ENCODE results near the gene MYPN.

MYPN gene

DNA sequence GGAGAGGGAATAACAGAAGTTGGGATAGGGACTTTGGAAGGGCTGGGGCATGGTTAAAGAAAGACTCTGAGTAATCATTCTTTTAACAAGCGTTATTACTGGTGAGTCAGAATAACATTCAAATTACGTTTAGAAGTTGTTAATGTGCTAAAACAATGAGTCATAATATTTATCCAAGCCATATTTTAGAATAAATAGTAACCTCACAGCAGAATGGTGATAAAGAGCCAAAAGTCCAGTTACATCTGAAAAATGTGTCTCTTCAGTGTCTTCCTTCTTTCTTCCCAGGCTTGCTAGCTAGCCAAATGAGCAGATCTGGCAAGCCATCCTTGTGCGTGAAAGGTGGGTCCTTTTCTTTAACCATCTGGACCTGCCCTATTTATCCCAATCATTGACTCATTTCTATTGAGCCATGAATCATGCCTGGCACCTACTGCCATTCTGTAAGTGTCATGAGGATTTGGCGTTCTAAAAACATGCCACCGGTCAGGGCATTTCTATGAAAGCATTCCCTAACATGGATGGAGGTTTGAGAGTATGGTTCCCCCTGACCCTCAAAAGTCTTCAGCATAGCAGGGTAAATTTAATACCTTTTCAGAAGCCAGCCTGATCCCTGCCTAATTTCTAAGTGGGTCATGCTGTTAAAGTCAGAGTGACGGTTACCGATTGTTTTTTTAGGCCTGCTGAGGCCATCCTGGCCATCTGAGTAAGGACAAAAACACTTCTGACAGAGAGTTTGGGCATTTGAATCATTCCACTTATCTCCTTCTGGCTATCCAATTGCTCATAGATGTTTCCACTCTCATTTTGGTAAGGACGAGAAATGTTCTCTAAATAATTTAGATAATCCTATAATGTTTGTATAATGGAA, 26.9 kb downstream of the MYPN start:
- no peak overlapping the region for H3K4me3 ChIP-seq (ENCODE audit: low read depth, low read length)
- TF ChIP-seq MYC (IDR thresholded peaks at IDR 0.05; ENCODE audit: low read depth, low read length) (no peak), POLR2A (IDR thresholded peaks at IDR 0.05; ENCODE audit: extremely low read depth, insufficient read length) (no peak)
- TF ChIP-seq, protein P1, sequence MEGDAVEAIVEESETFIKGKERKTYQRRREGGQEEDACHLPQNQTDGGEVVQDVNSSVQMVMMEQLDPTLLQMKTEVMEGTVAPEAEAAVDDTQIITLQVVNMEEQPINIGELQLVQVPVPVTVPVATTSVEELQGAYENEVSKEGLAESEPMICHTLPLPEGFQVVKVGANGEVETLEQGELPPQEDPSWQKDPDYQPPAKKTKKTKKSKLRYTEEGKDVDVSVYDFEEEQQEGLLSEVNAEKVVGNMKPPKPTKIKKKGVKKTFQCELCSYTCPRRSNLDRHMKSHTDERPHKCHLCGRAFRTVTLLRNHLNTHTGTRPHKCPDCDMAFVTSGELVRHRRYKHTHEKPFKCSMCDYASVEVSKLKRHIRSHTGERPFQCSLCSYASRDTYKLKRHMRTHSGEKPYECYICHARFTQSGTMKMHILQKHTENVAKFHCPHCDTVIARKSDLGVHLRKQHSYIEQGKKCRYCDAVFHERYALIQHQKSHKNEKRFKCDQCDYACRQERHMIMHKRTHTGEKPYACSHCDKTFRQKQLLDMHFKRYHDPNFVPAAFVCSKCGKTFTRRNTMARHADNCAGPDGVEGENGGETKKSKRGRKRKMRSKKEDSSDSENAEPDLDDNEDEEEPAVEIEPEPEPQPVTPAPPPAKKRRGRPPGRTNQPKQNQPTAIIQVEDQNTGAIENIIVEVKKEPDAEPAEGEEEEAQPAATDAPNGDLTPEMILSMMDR (IDR thresholded peaks at IDR 0.05; ENCODE audit: low read depth, low read length), result no peak
- TF ChIP-seq, protein P2, sequence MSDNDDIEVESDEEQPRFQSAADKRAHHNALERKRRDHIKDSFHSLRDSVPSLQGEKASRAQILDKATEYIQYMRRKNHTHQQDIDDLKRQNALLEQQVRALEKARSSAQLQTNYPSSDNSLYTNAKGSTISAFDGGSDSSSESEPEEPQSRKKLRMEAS (IDR thresholded peaks at IDR 0.05; ENCODE audit: low read depth, low read length), result no peak
- no peak for DNase-seq (ENCODE audit: low read depth)

DNA sequence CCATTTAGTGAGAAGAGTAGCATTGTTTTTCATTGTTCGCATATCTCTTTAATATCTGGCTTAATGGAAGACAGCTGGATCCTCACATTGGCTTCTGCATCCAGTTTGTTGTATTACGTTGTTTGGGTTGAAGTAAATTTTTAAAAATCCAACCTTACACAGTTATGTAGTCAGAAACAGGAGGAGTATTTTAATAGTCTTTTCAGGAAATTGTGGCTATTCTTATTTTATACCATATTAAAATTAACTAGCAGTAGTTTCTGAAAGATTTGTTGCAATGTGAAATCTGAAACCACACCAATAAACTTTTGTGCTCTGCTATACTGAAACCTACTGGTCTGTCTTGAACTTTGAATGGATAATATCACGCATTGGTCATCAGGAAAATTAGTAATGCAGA, 27.9 kb downstream of the MYPN start:
- DNase-seq (ENCODE audit: low read depth), result no peak

DNA sequence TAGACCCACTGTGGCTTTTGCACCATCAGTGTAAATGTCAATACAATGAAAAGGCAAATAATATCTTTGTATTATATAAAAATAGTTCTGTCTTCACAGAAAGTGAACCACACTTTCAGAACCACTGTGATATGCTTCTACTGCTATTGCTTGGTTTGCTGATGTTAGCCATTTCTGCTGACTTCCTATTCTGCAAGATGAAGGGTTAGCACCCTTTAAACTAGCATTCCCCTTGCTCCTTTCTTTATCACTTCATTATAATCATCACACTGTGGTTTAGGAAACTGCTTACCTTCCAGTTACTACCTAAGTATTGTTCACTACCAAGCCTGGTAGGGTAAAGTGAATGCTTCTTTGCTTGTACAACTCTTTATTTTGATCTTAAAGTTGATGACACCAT, 29.2 kb downstream of the MYPN start:
- no peak for DNase-seq (ENCODE audit: low read depth)
- no peak overlapping the region for H3K4me3 ChIP-seq (ENCODE audit: low read depth, low read length)
- TF ChIP-seq, protein P2 (IDR thresholded peaks at IDR 0.05; ENCODE audit: low read depth, low read length), result no peak
- TF ChIP-seq, protein P1 (IDR thresholded peaks at IDR 0.05; ENCODE audit: low read depth, low read length), result no peak
- no peak for TF ChIP-seq POLR2A (IDR thresholded peaks at IDR 0.05; ENCODE audit: extremely low read depth, insufficient read length)

More for the DNA sequence above, 27.9 kb downstream of the MYPN start:
- H3K4me3 ChIP-seq (ENCODE audit: low read depth, low read length), result no peak overlapping the region
- no peak for TF ChIP-seq MYC (IDR thresholded peaks at IDR 0.05; ENCODE audit: low read depth, low read length)
- TF ChIP-seq, protein P2 (IDR thresholded peaks at IDR 0.05; ENCODE audit: low read depth, low read length), result no peak
- TF ChIP-seq, protein P1 (IDR thresholded peaks at IDR 0.05; ENCODE audit: low read depth, low read length), result no peak
- no peak for TF ChIP-seq POLR2A (IDR thresholded peaks at IDR 0.05; ENCODE audit: extremely low read depth, insufficient read length)

DNA sequence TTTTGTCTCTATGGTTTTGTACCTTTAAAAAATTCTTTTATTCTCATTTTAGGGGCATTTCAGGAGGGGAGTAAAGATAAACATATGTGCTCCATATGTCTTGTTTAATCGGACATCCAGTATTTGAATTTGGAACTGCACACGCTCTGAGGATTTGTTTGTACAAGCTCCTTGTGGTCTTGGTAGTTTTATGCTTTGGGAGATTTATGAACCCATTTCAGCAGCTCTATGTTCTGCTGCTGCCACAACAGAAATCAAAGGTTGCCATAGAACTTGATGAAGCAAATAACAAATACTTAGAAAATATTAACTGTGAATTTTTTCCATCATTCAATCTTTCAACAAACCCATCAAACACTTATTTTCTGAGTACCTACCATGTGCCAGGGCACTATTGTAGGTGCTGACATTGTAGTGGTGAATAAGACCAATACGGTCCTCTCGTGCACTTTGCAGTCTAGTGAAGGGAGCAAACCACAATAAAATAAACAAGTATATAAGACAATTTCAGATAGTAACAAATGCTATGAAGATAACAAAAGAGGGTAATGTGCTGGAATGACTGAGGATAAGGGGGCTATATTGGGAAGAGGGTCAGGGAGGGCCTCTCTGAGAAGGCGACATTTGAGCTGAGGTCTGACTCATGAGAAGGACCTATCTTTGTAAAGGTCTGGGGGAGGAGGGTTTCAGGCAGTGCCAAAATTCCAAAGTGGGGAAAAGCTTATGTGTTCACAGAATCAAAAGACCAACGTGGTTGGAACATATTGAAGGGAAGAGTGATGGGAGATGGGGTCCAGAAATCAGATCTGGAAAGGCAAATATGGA, 30.4 kb downstream of the MYPN start:
- TF ChIP-seq MYC (IDR thresholded peaks at IDR 0.05; ENCODE audit: low read depth, low read length) (no peak), POLR2A (IDR thresholded peaks at IDR 0.05; ENCODE audit: extremely low read depth, insufficient read length) (no peak)
- H3K4me3 ChIP-seq (ENCODE audit: low read depth, low read length), result no peak overlapping the region
- DNase-seq (ENCODE audit: low read depth), result no peak

DNA sequence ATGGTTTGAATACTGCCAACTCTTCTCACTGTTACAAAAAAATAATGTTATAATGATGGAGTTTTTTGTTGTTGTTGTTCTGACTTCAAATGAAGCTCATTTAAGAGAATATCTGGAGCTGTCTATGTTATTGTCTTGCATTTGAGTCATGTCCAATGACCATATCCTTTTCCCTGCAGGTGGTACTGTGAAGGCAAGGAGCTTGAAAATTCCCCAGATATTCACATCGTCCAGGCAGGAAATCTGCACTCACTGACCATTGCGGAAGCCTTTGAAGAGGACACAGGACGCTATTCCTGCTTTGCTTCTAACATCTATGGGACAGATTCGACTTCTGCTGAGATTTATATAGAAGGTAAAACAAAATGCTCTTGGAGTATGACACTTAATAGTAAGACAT, 33.5 kb downstream of the MYPN start:
- H3K4me3 ChIP-seq (ENCODE audit: low read depth, low read length), result no peak overlapping the region
- no peak for DNase-seq (ENCODE audit: low read depth)
- TF ChIP-seq, protein P2 (IDR thresholded peaks at IDR 0.05; ENCODE audit: low read depth, low read length), result no peak

DNA sequence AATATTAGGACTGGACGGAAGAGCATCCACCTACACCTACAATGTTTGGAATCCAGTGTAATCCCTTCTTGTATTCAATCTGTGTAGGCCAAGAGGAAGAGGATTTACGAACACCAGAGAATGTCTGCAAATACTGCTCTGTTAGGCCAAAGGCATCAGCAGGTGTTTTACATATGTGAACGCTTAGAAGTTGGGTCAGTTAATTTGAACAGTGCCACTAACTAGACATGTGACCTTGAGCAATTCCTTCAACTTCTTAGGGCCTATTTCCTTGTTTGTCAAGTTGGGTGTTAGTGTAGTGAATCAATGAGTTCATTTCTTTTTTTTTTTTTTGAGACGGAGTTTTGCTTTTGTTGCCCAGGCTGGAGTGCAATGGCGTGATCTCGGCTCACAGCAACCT, 35.4 kb downstream of the MYPN start:
- no peak overlapping the region for H3K4me3 ChIP-seq (ENCODE audit: low read depth, low read length)
- TF ChIP-seq MYC (IDR thresholded peaks at IDR 0.05; ENCODE audit: low read depth, low read length) (no peak), POLR2A (IDR thresholded peaks at IDR 0.05; ENCODE audit: extremely low read depth, insufficient read length) (no peak)
- TF ChIP-seq, protein P1 (IDR thresholded peaks at IDR 0.05; ENCODE audit: low read depth, low read length), result no peak
- TF ChIP-seq, protein P2 (IDR thresholded peaks at IDR 0.05; ENCODE audit: low read depth, low read length), result no peak
- no peak for DNase-seq (ENCODE audit: low read depth)
